Trophoblast cell (in vitro differentiated cells and primary cell): ENCODE results near the gene GRIA4.
"Not testable (repeated sequence)": the region's sequence is repeated elsewhere in the genome, so short reads cannot be mapped to it uniquely, and the experiment has no call there.

ENCODE experiments used
- DNase-seq, 2 donors: peaks; one replicate each; pipeline ENCODE4 v3.0.0-alpha.2; 2016
- H2AFZ ChIP-seq: 2 replicates; pipeline ENCODE4 v1.6.1; 2013; ENCODE audit warnings: low read length, moderate library complexity, mild to moderate bottlenecking; ENCODE audit not compliant: insufficient read depth, poor library complexity
- H2AK5ac ChIP-seq: 2 replicates; pipeline ENCODE4 v1.6.1; 2013; ENCODE audit warnings: mild to moderate bottlenecking, low read length
- H2BK120ac ChIP-seq: 2 replicates; pipeline ENCODE4 v1.6.1; 2013; ENCODE audit warnings: low read length, mild to moderate bottlenecking, moderate library complexity; ENCODE audit not compliant: insufficient read depth, poor library complexity
- H2BK12ac ChIP-seq: 2 replicates; pipeline ENCODE4 v1.6.1; 2013; ENCODE audit warnings: mild to moderate bottlenecking, low read length, moderate library complexity
- H2BK5ac ChIP-seq: 2 replicates; pipeline ENCODE4 v1.6.1; 2013; ENCODE audit warnings: low read length, low read depth, moderate library complexity, mild to moderate bottlenecking; ENCODE audit not compliant: poor library complexity
- H3K14ac ChIP-seq: 2 replicates; pipeline ENCODE4 v1.6.1; 2013; ENCODE audit warnings: mild to moderate bottlenecking, low read length
- H3K18ac ChIP-seq: 2 replicates; pipeline ENCODE4 v1.6.1; 2013; ENCODE audit warnings: mild to moderate bottlenecking, low read length
- H3K23ac ChIP-seq: 2 replicates; pipeline ENCODE4 v1.6.1; 2013; ENCODE audit warnings: low read length
- H3K27ac ChIP-seq: 2 replicates; pipeline ENCODE4 v1.5.1; 2013; ENCODE audit warnings: low read depth, mild to moderate bottlenecking, inconsistent platforms, low read length, moderate library complexity
- H3K27me3 ChIP-seq: 2 replicates; pipeline ENCODE4 v1.6.1; 2013; ENCODE audit warnings: inconsistent platforms, mild to moderate bottlenecking, low read length, moderate library complexity; ENCODE audit not compliant: insufficient read depth
- H3K36me3 ChIP-seq, 2 experiments: 1 replicate in 1 of 2; 2 replicates in 1 of 2; pipeline ENCODE4 v1.6.1; 2013; ENCODE audit warnings: low read length in 2 of 2, mild to moderate bottlenecking in 2 of 2, moderate library complexity in 1 of 2; ENCODE audit not compliant: insufficient read depth in 2 of 2, control insufficient read depth in 1 of 2
- H3K4ac ChIP-seq: 2 replicates; pipeline ENCODE4 v1.6.1; 2013; ENCODE audit warnings: low read depth, mild to moderate bottlenecking, low read length, moderate library complexity
- H3K4me1 ChIP-seq, 2 experiments: 1 replicate in 1 of 2; 2 replicates in 1 of 2; pipeline ENCODE4 v1.6.1; 2013; ENCODE audit warnings: low read length in 2 of 2, mild to moderate bottlenecking in 2 of 2, moderate library complexity in 1 of 2; ENCODE audit not compliant: insufficient read depth in 2 of 2, control insufficient read depth in 1 of 2
- H3K4me2 ChIP-seq: 2 replicates; pipeline ENCODE4 v1.6.1; 2013; ENCODE audit warnings: inconsistent platforms, mild to moderate bottlenecking, low read length, moderate library complexity
- H3K4me3 ChIP-seq: 2 replicates; pipeline ENCODE4 v1.5.1; 2013; ENCODE audit warnings: mild to moderate bottlenecking, low read depth, low read length, inconsistent platforms
- H3K79me1 ChIP-seq: one replicate; pipeline ENCODE4 v1.6.1; 2013; ENCODE audit warnings: low read length
- H3K79me2 ChIP-seq: 2 replicates; pipeline ENCODE4 v1.6.1; 2013; ENCODE audit warnings: low read length, mild to moderate bottlenecking; ENCODE audit not compliant: control insufficient read depth, insufficient read depth, poor library complexity
- H3K9ac ChIP-seq: 2 replicates; pipeline ENCODE4 v1.6.1; 2013; ENCODE audit warnings: mild to moderate bottlenecking, low read length
- H3K9me3 ChIP-seq: 2 replicates; pipeline ENCODE4 v1.6.1; 2013; ENCODE audit warnings: low read depth, mild to moderate bottlenecking, control low read depth, inconsistent platforms, low read length; ENCODE audit not compliant: insufficient read depth
- H4K12ac ChIP-seq: 2 replicates; pipeline ENCODE4 v1.6.1; 2013; ENCODE audit warnings: low read depth, mild to moderate bottlenecking, low read length, moderate library complexity
- H4K8ac ChIP-seq: 2 replicates; pipeline ENCODE4 v1.6.1; 2013; ENCODE audit warnings: low read depth, mild to moderate bottlenecking, low read length, moderate library complexity
- H4K91ac ChIP-seq: one replicate; pipeline ENCODE4 v1.6.1; 2013; ENCODE audit warnings: low read depth, mild to moderate bottlenecking, low read length, moderate library complexity
- whole genome bisulfite sequencing: extraction: QIAGEN DNeasy Blood & Tissue Kit; methylation state at CpG from one replicate; pipeline ENCODE4 v1.1.7; 2013; ENCODE audit warnings: missing lambda C conversion rate; ENCODE audit not compliant: insufficient read length, insufficient coverage; ENCODE audit errors: extremely low coverage; 5-methylcytosine and 5-hydroxymethylcytosine counted together

The GRIA4 gene

DNA sequence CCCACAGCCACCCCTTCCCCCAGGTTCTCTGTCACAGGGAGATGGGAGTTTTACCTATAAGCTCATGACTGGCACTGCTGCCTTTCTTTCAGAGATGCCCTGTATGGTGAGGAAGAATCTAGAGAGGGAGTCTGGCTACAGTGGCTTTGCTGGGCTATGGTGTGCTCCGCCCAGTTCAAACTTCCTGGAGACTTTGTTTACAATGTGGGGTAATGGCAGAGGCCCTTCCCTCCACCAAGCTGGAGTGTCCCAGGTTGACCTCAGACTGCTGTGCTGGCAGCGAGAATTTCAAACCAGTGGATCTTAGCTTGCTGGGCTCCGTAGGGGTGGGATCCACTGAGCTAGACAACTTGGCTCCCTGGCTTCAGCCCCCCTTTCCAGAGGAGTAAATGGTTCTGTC is 268.6 kb downstream of the GRIA4 start:
- Histone ChIP-seq H3K4ac (no peak overlapping the region), H2BK120ac (no peak overlapping the region), H2BK12ac (no peak overlapping the region), H3K4me2 (no peak overlapping the region), H3K27me3 (no peaks in the 10 kb centered on the region), H2AFZ (no peak overlapping the region), H4K12ac (no peak overlapping the region), H3K79me2 (no peaks in the 10 kb centered on the region), H3K9ac (no peak overlapping the region), H3K4me3 (no peak overlapping the region), H3K27ac (no peak overlapping the region), H3K23ac (no peak overlapping the region), H2AK5ac (no peak overlapping the region), H2BK5ac (no peak overlapping the region), H3K18ac (no peak overlapping the region), H3K14ac (no peak overlapping the region), H3K36me3 (no peaks in the 10 kb centered on the region), H4K91ac (no peak overlapping the region), H4K8ac (no peak overlapping the region), H3K9me3 (no peaks in the 10 kb centered on the region), H3K79me1 (no peaks in the 10 kb centered on the region), H3K4me1 (no peaks in the 10 kb centered on the region)
- no peak for DNase-seq
- no CpG with 5 or more reads among the region's 3 CpGs for WGBS

DNA sequence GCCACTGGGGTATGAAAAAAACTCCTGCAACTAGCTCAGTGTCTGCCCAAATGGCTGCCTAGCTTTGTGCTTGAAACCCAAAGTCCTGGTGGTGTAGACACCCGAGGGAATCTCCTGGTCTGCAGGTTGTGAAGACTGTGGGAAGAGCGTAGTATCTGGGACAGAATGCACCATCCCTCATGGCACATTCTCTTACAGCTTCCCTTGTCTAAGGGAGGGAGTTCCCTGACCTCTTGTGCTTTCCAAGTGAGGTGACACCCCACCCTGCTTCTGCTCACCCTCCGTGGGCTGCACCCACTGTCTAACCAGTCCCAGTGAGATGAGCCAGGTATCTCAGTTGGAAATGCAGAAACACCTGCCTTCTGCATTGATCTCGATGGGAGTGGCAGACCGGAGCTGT is 269.1 kb downstream of the GRIA4 start:
- not testable (repeated sequence) for H3K27me3 ChIP-seq, H2BK5ac ChIP-seq, H4K8ac ChIP-seq, DNase-seq, H3K18ac ChIP-seq, H2AFZ ChIP-seq, H3K79me2 ChIP-seq, H3K4me1 ChIP-seq, H2BK120ac ChIP-seq, H3K23ac ChIP-seq, H2AK5ac ChIP-seq, H3K4me3 ChIP-seq, H3K27ac ChIP-seq, H3K9ac ChIP-seq, H3K4me2 ChIP-seq, H4K12ac ChIP-seq, H3K9me3 ChIP-seq, H4K91ac ChIP-seq, H3K36me3 ChIP-seq, H3K4ac ChIP-seq, H3K14ac ChIP-seq, H3K79me1 ChIP-seq, H2BK12ac ChIP-seq
- WGBS: no CpG with 5 or more reads among the region's 5 CpGs

DNA sequence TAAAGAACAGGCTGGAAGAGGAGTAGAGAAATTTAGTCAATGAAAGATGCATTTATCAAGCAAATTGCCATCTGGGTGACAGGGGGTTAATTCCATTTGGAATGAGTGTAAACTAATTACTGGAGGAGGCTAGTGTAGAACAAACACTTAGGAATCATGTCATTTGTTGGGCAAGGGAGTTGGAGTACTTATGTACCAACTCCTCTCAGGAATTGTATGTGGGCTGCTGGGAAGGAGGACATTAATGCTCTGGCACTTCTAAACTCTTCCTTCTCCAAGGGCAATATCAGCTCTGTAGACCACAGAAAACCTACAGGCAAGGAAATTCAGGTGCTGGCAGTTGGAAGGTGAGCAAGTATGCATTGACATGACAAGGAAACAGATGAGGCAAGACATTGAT is 271.2 kb downstream of the GRIA4 start:
- H3K9ac ChIP-seq: no peak overlapping the region
- H3K79me2 ChIP-seq: no peaks in the 10 kb centered on the region

DNA sequence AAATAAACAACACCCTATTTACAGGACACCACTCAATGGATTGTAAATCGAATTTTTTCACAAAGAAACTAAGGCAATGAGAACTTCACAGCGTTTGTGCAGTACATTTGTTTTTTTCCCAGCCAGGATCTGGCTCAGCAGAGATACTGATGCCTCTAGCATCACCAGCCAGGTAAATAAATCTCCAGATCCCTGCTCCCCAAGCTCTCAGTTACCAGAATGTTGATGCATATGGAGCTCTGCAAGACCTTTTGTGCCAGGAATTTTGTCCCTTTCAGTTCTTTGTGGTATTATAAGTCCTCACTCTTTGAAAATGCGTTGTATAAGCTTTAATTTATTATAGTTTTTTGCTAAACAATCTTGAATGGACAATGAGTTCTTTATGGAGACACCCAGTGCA is 274.6 kb downstream of the GRIA4 start:
- H4K12ac ChIP-seq: no peak overlapping the region
- H2BK12ac ChIP-seq: no peak overlapping the region
- no peaks in the 10 kb centered on the region for H3K4me1 ChIP-seq
- no peaks in the 10 kb centered on the region for H3K27me3 ChIP-seq
- DNase-seq: no peak
- no peak overlapping the region for H3K23ac ChIP-seq
- no peak overlapping the region for H2AK5ac ChIP-seq
- H3K18ac ChIP-seq: no peak overlapping the region
- no peaks in the 10 kb centered on the region for H3K79me1 ChIP-seq
- H3K36me3 ChIP-seq: no peaks in the 10 kb centered on the region
- no peak overlapping the region for H3K4ac ChIP-seq
- H3K9me3 ChIP-seq: no peaks in the 10 kb centered on the region
- H2BK5ac ChIP-seq: no peak overlapping the region
- H3K79me2 ChIP-seq: no peaks in the 10 kb centered on the region
- H3K9ac ChIP-seq: no peak overlapping the region
- no CpG with 5 or more reads among the region's 3 CpGs for WGBS
- H3K4me2 ChIP-seq: no peak overlapping the region
- no peak overlapping the region for H2AFZ ChIP-seq
- no peak overlapping the region for H3K4me3 ChIP-seq
- no peak overlapping the region for H3K27ac ChIP-seq
- H3K14ac ChIP-seq: no peak overlapping the region
- no peak overlapping the region for H2BK120ac ChIP-seq
- H4K8ac ChIP-seq: no peak overlapping the region
- no peak overlapping the region for H4K91ac ChIP-seq

More for the DNA sequence above, 271.2 kb downstream of the GRIA4 start:
- no peaks in the 10 kb centered on the region for H3K36me3 ChIP-seq
- no peak overlapping the region for H3K23ac ChIP-seq
- H4K8ac ChIP-seq: no peak overlapping the region
- no peak overlapping the region for H2BK12ac ChIP-seq
- H2BK120ac ChIP-seq: no peak overlapping the region
- H4K91ac ChIP-seq: no peak overlapping the region
- H3K4me2 ChIP-seq: no peak overlapping the region
- H3K9me3 ChIP-seq: no peaks in the 10 kb centered on the region
- no peak overlapping the region for H3K27ac ChIP-seq
- H4K12ac ChIP-seq: no peak overlapping the region
- H3K79me1 ChIP-seq: no peaks in the 10 kb centered on the region
- no peaks in the 10 kb centered on the region for H3K27me3 ChIP-seq
- DNase-seq: no peak
- H3K4me3 ChIP-seq: no peak overlapping the region
- H2AK5ac ChIP-seq: no peak overlapping the region
- H2BK5ac ChIP-seq: no peak overlapping the region
- no peak overlapping the region for H2AFZ ChIP-seq
- H3K18ac ChIP-seq: no peak overlapping the region
- H3K4me1 ChIP-seq: no peaks in the 10 kb centered on the region
- H3K4ac ChIP-seq: no peak overlapping the region
- no peak overlapping the region for H3K14ac ChIP-seq

DNA sequence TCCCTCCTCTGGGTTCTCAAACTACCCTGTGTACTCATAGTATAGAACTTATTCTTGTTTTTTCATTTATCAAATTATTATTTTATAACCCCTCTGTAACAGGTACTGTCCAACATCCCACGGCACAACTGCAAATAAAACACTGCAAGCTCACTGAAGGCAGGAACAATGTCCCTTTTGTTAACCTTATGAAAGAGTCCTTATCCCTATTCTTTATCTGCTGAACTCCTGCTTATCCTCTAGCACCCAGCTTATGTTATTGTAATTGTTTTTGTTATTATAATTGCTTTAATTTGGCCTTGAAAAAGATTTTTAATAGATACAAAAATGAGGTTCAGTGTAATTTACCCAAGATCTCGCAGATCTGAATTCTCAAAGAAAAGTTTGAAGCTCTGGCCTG is 281.8 kb downstream of the GRIA4 start:
- H2AK5ac ChIP-seq: no peak overlapping the region
- no peak overlapping the region for H2AFZ ChIP-seq
- no peak overlapping the region for H3K18ac ChIP-seq
- no peaks in the 10 kb centered on the region for H3K79me1 ChIP-seq
- H2BK5ac ChIP-seq: no peak overlapping the region
- no peak for DNase-seq
- H3K4ac ChIP-seq: no peak overlapping the region
- no peaks in the 10 kb centered on the region for H3K36me3 ChIP-seq
- no peaks in the 10 kb centered on the region for H3K4me1 ChIP-seq
- H4K8ac ChIP-seq: no peak overlapping the region
- no peaks in the 10 kb centered on the region for H3K79me2 ChIP-seq
- H4K12ac ChIP-seq: no peak overlapping the region
- no peak overlapping the region for H3K27ac ChIP-seq
- H2BK12ac ChIP-seq: no peak overlapping the region
- no peak overlapping the region for H3K9ac ChIP-seq
- no peak overlapping the region for H2BK120ac ChIP-seq
- H3K9me3 ChIP-seq: no peaks in the 10 kb centered on the region
- H3K23ac ChIP-seq: no peak overlapping the region
- no peaks in the 10 kb centered on the region for H3K27me3 ChIP-seq
- no peak overlapping the region for H3K4me2 ChIP-seq
- no CpG with 5 or more reads among the region's 2 CpGs for WGBS
- H4K91ac ChIP-seq: no peak overlapping the region
- H3K4me3 ChIP-seq: no peak overlapping the region
- H3K14ac ChIP-seq: no peak overlapping the region
